Esophagus muscularis mucosa (tissue), 4 donors: ENCODE data around the gene PCBP3.

Experiments used
- CTCF ChIP-seq, 3 experiments: fragments of 200-600 bp in 2 of 3; fragments of 450-650 bp in 1 of 3; sonication (generic) in 2 of 3; IDR thresholded peaks; one replicate each; pipeline ENCODE4 v1.5.1; 2017 to 2019; ENCODE audit warnings: antibody characterized with exemption in 3 of 3, mild to moderate bottlenecking in 2 of 3, moderate library complexity in 1 of 3
- EP300 ChIP-seq: sonication (generic); formaldehyde crosslinking; IDR thresholded peaks from one replicate; pipeline ENCODE4 v1.6.1; 2017; ENCODE audit warnings: antibody characterized with exemption
- POLR2A ChIP-seq: fragments of 450-650 bp; IDR thresholded peaks from one replicate; pipeline ENCODE4 v1.6.1; 2017; ENCODE audit warnings: antibody characterized with exemption, moderate library complexity, mild to moderate bottlenecking, low read depth
- POLR2AphosphoS5 ChIP-seq, 2 donors: sonication (generic); formaldehyde crosslinking; IDR thresholded peaks; one replicate each; pipeline ENCODE4 v1.6.1; 2017; ENCODE audit warnings: antibody characterized with exemption in 2 of 2

- TF ChIP-seq CTCF (IDR thresholded peaks at IDR 0.05) (no peak), POLR2AphosphoS5 (IDR thresholded peaks at IDR 0.05) (no peak), POLR2A (no peak), EP300 (no peak)
Measured at GRCh38 chr21:45834026-45834715, 190.6 kb downstream of the PCBP3 start.
